ENCODE measurements around the gene CHST8. TPM values are rescaled to one million over a fixed set of nuclear protein-coding genes. Genes with fewer than 3 reads are reported as not detected.

Gene CHST8
- total RNA-seq, 1 experiment from 2014 or later: not detected

DNA sequence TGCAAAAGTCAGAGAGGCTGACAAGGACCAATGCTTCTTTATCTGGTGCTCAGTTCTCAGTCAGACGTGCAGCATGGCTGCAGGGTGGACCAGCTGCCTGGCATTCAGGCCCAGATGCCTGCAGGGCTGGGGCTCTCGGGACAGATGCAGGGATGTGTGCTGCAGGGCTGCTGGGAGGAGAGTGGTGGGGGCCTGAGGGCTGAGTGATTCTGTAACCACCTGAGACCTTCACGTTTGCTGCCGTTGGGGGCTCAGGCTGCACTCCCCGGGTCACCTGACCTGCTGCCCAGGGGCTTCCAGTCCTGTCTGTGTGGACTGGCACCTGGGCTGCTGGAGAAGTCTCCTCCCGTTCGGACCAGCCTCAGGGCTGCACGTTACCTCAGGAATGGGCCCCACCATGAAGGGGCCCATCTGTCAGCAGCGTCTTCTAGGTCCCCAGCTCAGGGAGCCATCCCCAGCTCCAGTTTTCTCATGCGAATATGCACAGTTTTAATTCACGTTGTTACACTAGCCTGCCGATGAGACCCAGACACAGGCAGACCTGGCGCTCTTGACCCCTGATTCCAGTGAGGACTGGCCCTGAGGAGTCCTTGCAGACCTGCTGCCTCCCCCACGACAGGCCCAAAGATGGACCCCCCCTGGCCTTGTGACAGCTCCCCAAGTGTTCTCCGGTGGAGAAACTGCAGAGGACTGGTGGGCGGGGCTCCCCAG is 191.8 kb downstream of the CHST8 start:
- POLR2A ChIA-PET: no interaction called here

GRCh38 chr19:33814181-33815165 is 192.7 kb downstream of the CHST8 start:
- Mint-ChIP-seq H3K27ac (ENCODE audit: unreplicated experiment) (no peak overlapping the region), H3K4me3 (ENCODE audit: unreplicated experiment) (no peak overlapping the region), H3K9me3 (ENCODE audit: unreplicated experiment) (no peaks in the 10 kb centered on the region), H3K36me3 (ENCODE audit: insufficient read depth, unreplicated experiment) (peaks cover 9% of the 10 kb centered on the region), H3K27me3 (ENCODE audit: insufficient read depth, unreplicated experiment) (no peaks in the 10 kb centered on the region), H3K4me1 (ENCODE audit: low read depth, unreplicated experiment) (no peaks in the 10 kb centered on the region)
- DNase-seq: no peak
- Histone ChIP-seq H3K4me3 (ENCODE audit: low read depth, low read length) (no peak overlapping the region), H3K36me3 (ENCODE audit: control insufficient read depth, insufficient read depth, low read length) (no peaks in the 10 kb centered on the region), H3K9me3 (no peaks in the 10 kb centered on the region), H3K27me3 (replicated peaks; ENCODE audit: control insufficient read depth, insufficient read depth, low read length) (no peaks in the 10 kb centered on the region), H3K4me1 (0 out of 2 replicates have a peak, but pooled peaks cover under 1% of the 10 kb centered on the region)
- ChIA-PET POLR2A (no interaction called here), CTCF (no interaction called here)
- BruUV-seq (replicated peaks): no TSS peak
- intact Hi-C loops (cut with micrococcal nuclease; ENCODE audit: unreplicated experiment): no loop called here
- TF ChIP-seq, protein P1, sequence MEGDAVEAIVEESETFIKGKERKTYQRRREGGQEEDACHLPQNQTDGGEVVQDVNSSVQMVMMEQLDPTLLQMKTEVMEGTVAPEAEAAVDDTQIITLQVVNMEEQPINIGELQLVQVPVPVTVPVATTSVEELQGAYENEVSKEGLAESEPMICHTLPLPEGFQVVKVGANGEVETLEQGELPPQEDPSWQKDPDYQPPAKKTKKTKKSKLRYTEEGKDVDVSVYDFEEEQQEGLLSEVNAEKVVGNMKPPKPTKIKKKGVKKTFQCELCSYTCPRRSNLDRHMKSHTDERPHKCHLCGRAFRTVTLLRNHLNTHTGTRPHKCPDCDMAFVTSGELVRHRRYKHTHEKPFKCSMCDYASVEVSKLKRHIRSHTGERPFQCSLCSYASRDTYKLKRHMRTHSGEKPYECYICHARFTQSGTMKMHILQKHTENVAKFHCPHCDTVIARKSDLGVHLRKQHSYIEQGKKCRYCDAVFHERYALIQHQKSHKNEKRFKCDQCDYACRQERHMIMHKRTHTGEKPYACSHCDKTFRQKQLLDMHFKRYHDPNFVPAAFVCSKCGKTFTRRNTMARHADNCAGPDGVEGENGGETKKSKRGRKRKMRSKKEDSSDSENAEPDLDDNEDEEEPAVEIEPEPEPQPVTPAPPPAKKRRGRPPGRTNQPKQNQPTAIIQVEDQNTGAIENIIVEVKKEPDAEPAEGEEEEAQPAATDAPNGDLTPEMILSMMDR (IDR thresholded peaks at IDR 0.05; ENCODE audit: insufficient read depth in 1 of 2, low read depth in 1 of 2, low read length in 1 of 2, severe bottlenecking in 1 of 2, unreplicated experiment in 1 of 2): no peak

More for the DNA sequence above, 191.8 kb downstream of the CHST8 start:
- Mint-ChIP-seq H3K4me1 (ENCODE audit: low read depth, unreplicated experiment) (no peaks in the 10 kb centered on the region), H3K9me3 (ENCODE audit: unreplicated experiment) (no peaks in the 10 kb centered on the region), H3K4me3 (ENCODE audit: unreplicated experiment) (no peak overlapping the region), H3K36me3 (ENCODE audit: insufficient read depth, unreplicated experiment) (peaks cover 9% of the 10 kb centered on the region), H3K27me3 (ENCODE audit: insufficient read depth, unreplicated experiment) (no peaks in the 10 kb centered on the region), H3K27ac (ENCODE audit: unreplicated experiment) (no peak overlapping the region)
- Histone ChIP-seq H3K4me3 (ENCODE audit: low read depth, low read length) (no peak overlapping the region), H3K4me1 (no peaks in the 10 kb centered on the region), H3K9me3 (no peaks in the 10 kb centered on the region), H3K36me3 (ENCODE audit: control insufficient read depth, insufficient read depth, low read length) (no peaks in the 10 kb centered on the region), H3K27me3 (replicated peaks; ENCODE audit: control insufficient read depth, insufficient read depth, low read length) (no peaks in the 10 kb centered on the region)
- CTCF ChIA-PET: no interaction called here
- TF ChIP-seq, protein P1 (IDR thresholded peaks at IDR 0.05; ENCODE audit: insufficient read depth in 1 of 2, low read depth in 1 of 2, low read length in 1 of 2, severe bottlenecking in 1 of 2, unreplicated experiment in 1 of 2): no peak
- intact Hi-C loops (cut with micrococcal nuclease; ENCODE audit: unreplicated experiment): no loop called here
- no peak for DNase-seq
- BruUV-seq (replicated peaks): no TSS peak

All from Caco-2 (cell line).